MM.1S (cell line): ENCODE results near the gene ISG20.

ENCODE experiments used
- DNase-seq: peaks from one replicate; pipeline ENCODE4 v3.0.0-alpha.2; 2015
- H2AFZ ChIP-seq: fragments of 300-600 bp; sonication (generic); 2 replicates; pipeline ENCODE4 v1.6.0; 2016; ENCODE audit warnings: antibody characterized with exemption, low read length
- H3F3A ChIP-seq: fragments of 300-600 bp; sonication (generic); 2 replicates; pipeline ENCODE4 v1.6.1; 2016; ENCODE audit warnings: mild to moderate bottlenecking, antibody characterized with exemption, low read length, moderate library complexity, mixed read lengths; ENCODE audit not compliant: insufficient read depth
- H3K27ac ChIP-seq: fragments of 300-600 bp; sonication (generic); 2 replicates; pipeline ENCODE4 v1.5.1; 2016; ENCODE audit warnings: mild to moderate bottlenecking, low read length
- H3K27me3 ChIP-seq: fragments of 300-600 bp; sonication (generic); replicated peaks from 2 replicates; pipeline ENCODE4 v1.6.0; 2016; ENCODE audit warnings: low read length; ENCODE audit not compliant: insufficient read depth
- H3K36me3 ChIP-seq: fragments of 300-600 bp; sonication (generic); replicated peaks from 2 replicates; pipeline ENCODE4 v1.6.1; 2016; ENCODE audit warnings: mild to moderate bottlenecking, low read length, mixed read lengths; ENCODE audit not compliant: insufficient read depth
- H3K4me1 ChIP-seq: fragments of 300-600 bp; sonication (generic); 2 replicates; pipeline ENCODE4 v1.6.1; 2016; ENCODE audit warnings: low read length, mixed read lengths
- H3K4me2 ChIP-seq: fragments of 300-600 bp; sonication (generic); 2 replicates; pipeline ENCODE4 v1.6.0; 2016; ENCODE audit warnings: low read depth, low read length
- H3K4me3 ChIP-seq: fragments of 300-600 bp; sonication (generic); 2 replicates; pipeline ENCODE4 v1.5.1; 2016; ENCODE audit warnings: low read length, mixed read lengths
- H3K79me2 ChIP-seq: fragments of 300-600 bp; sonication (generic); 2 replicates; pipeline ENCODE4 v1.6.1; 2016; ENCODE audit warnings: mixed run types, low read length, mixed read lengths
- H3K9ac ChIP-seq: fragments of 300-600 bp; sonication (generic); 2 replicates; pipeline ENCODE4 v1.6.1; 2016; ENCODE audit warnings: low read length, mixed read lengths
- H3K9me2 ChIP-seq: fragments of 300-600 bp; sonication (generic); replicated peaks from 2 replicates; pipeline ENCODE4 v1.6.1; 2016; ENCODE audit warnings: mild to moderate bottlenecking, low read length, mixed read lengths; ENCODE audit not compliant: insufficient read depth
- H3K9me3 ChIP-seq: fragments of 300-600 bp; sonication (generic); replicated peaks from 2 replicates; pipeline ENCODE4 v1.6.1; 2016; ENCODE audit warnings: mild to moderate bottlenecking, low read length, mixed read lengths; ENCODE audit not compliant: insufficient read depth
- H4K20me1 ChIP-seq: fragments of 300-600 bp; sonication (generic); 2 replicates; pipeline ENCODE4 v1.6.1; 2016; ENCODE audit warnings: mild to moderate bottlenecking, low read length, moderate library complexity, mixed read lengths; ENCODE audit not compliant: insufficient read depth
- CTCF ChIP-seq: fragments of 300-600 bp; sonication (generic); IDR thresholded peaks from 2 replicates; pipeline ENCODE4 v1.5.1; 2016; ENCODE audit warnings: antibody characterized with exemption, low read length, mixed read lengths
- EZH2 ChIP-seq: fragments of 300-600 bp; sonication (generic); optimal IDR thresholded peaks from 2 replicates; pipeline ENCODE3; 2017; ENCODE audit warnings: low read depth, mild to moderate bottlenecking, antibody characterized with exemption, low read length, mixed read lengths
- EZH2phosphoT487 ChIP-seq: fragments of 300-600 bp; sonication (generic); IDR thresholded peaks from 2 replicates; pipeline ENCODE4 v1.6.1; 2018; ENCODE audit warnings: antibody characterized with exemption, low read length

The ISG20 gene

DNA sequence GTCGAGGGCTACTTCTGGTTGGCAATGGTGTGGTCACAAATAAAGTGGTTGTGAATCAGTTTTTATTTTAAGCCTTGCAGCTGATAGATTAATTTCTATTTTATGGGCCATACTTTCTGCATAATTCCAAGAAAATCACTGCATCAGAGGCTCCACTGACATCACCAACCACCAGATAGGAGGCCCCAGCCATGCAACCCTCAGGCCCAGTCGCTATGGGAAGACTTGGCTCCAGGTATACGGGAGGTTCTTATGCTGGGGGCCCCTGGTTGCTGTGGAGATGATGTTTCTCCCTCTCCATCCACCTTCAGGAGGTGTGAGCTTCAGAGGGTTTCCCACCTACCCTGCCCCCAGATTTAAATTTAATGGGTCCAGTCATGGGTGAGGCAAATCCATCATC, 57.4 kb downstream of the ISG20 start:
- no peaks in the 10 kb centered on the region for H3K36me3 ChIP-seq
- no peaks in the 10 kb centered on the region for H3K4me1 ChIP-seq
- H3K9me2 ChIP-seq = no peaks in the 10 kb centered on the region
- no peaks in the 10 kb centered on the region for H3K27me3 ChIP-seq
- no peaks in the 10 kb centered on the region for H3F3A ChIP-seq
- H3K27ac ChIP-seq = no peak overlapping the region
- no peaks in the 10 kb centered on the region for H3K79me2 ChIP-seq
- no peak for TF ChIP-seq EZH2
- H2AFZ ChIP-seq = no peak overlapping the region
- H4K20me1 ChIP-seq = no peaks in the 10 kb centered on the region
- no peak overlapping the region for H3K4me2 ChIP-seq
- H3K9me3 ChIP-seq = no peaks in the 10 kb centered on the region
- DNase-seq = no peak
- H3K9ac ChIP-seq = no peak overlapping the region
- no peak overlapping the region for H3K4me3 ChIP-seq

- DNase-seq = no peak
- Histone ChIP-seq H3F3A (no peaks in the 10 kb centered on the region), H3K9me3 (no peaks in the 10 kb centered on the region), H3K79me2 (no peaks in the 10 kb centered on the region), H3K9me2 (no peaks in the 10 kb centered on the region), H3K27ac (no peak overlapping the region), H3K9ac (no peak overlapping the region), H3K36me3 (no peaks in the 10 kb centered on the region), H3K4me1 (no peaks in the 10 kb centered on the region), H4K20me1 (no peaks in the 10 kb centered on the region), H3K27me3 (no peaks in the 10 kb centered on the region), H3K4me2 (no peak overlapping the region), H2AFZ (no peak overlapping the region), H3K4me3 (no peak overlapping the region)
- TF ChIP-seq EZH2phosphoT487 (no peak), CTCF (no peak), EZH2 (no peak)
Observed at GRCh38 chr15:88697276-88697675, 58.5 kb downstream of the ISG20 start.

DNA sequence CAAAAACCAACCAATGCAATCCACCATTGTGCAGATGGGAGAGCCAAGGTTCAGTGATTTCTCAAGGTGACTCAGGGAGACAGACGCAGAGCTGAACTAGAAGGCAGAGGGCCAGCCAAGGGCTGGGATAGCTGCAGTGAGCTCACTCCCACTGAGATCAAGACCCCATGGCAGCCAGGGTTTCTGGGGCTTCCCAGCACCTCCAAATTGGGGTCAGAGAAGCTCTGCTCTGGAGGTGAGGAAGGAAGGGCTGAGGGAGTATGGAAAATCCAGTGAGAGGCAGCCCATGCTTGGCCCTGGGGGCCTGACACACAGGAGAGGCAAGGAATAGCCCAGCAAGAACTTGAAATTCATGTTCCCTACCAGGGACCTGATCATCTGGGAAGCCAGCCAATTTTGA, 61.0 kb downstream of the ISG20 start:
- Histone ChIP-seq H4K20me1 (no peaks in the 10 kb centered on the region), H3K9ac (no peak overlapping the region), H3K9me2 (no peaks in the 10 kb centered on the region), H2AFZ (no peak overlapping the region), H3F3A (no peaks in the 10 kb centered on the region), H3K27me3 (no peaks in the 10 kb centered on the region), H3K4me2 (no peak overlapping the region), H3K4me3 (no peak overlapping the region), H3K79me2 (no peaks in the 10 kb centered on the region), H3K9me3 (no peaks in the 10 kb centered on the region), H3K4me1 (no peaks in the 10 kb centered on the region), H3K36me3 (no peaks in the 10 kb centered on the region), H3K27ac (no peak overlapping the region)
- TF ChIP-seq EZH2 (no peak), EZH2phosphoT487 (no peak)
- DNase-seq = no peak

GRCh38 chr15:88700716-88701115, 61.9 kb downstream of the ISG20 start:
- H3K27me3 ChIP-seq = no peaks in the 10 kb centered on the region
- no peak overlapping the region for H2AFZ ChIP-seq
- no peaks in the 10 kb centered on the region for H3K36me3 ChIP-seq
- TF ChIP-seq EZH2 (no peak), EZH2phosphoT487 (no peak), CTCF (no peak)
- H3K4me2 ChIP-seq = no peak overlapping the region
- H3K9me3 ChIP-seq = no peaks in the 10 kb centered on the region
- no peak overlapping the region for H3K27ac ChIP-seq
- H3K79me2 ChIP-seq = no peaks in the 10 kb centered on the region
- H3K4me3 ChIP-seq = no peak overlapping the region
- H3K9ac ChIP-seq = no peak overlapping the region
- no peaks in the 10 kb centered on the region for H3K9me2 ChIP-seq
- no peaks in the 10 kb centered on the region for H3F3A ChIP-seq
- no peaks in the 10 kb centered on the region for H4K20me1 ChIP-seq
- no peak for DNase-seq
- H3K4me1 ChIP-seq = no peaks in the 10 kb centered on the region
